ENCODE measurements around the gene CHST11. TPM values are rescaled to one million over a fixed set of nuclear protein-coding genes. Genes with fewer than 3 reads are reported as not detected.

CHST11 gene
- total and polyA plus RNA-seq, 4 donors, result 0.57 to 11.1 (median 3.7) TPM

DNA sequence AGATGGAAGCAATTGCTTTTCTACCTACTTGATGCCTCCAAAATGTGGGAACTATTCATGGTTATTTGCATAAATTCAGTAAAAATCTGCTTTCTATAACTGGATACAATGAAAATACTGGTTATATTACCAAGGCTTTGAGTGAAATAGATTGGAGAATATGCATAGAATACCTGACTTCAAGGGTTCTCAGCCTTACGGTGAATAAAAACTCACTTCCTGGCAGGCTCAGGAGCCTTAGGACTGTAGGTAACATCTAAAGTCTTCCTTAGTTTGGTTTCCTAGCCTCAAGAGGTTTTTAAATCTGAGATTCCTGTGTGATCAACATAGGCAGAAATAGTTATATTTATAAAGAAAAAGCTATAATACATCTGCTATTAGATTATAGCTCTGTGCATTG lies 342.7 kb downstream of the CHST11 start:
- Histone ChIP-seq H3K4me1 (ENCODE audit: control insufficient read depth in 4 of 4, insufficient read depth in 4 of 4, low read length in 3 of 4) (peaks cover 0 to 6% (median 1%) of the 10 kb centered on the region in 4 donors), H3K9me3 (ENCODE audit: control insufficient read depth in 4 of 4, low read length in 3 of 4) (no peaks in the 10 kb centered on the region), H3K9ac (ENCODE audit: low read depth in 1 of 2, low read length in 2 of 2) (no peak overlapping the region), H3K27me3 (ENCODE audit: control insufficient read depth in 4 of 4, insufficient read depth in 4 of 4, low read length in 3 of 4) (no peaks in the 10 kb centered on the region), H3K4me3 (ENCODE audit: low read depth in 1 of 3, low read length in 3 of 3) (no peak overlapping the region), H3K27ac (ENCODE audit: low read depth in 1 of 2, low read length in 2 of 2) (no peak overlapping the region), H3K36me3 (ENCODE audit: control insufficient read depth in 4 of 4, insufficient read depth in 3 of 4, low read depth in 1 of 4, low read length in 3 of 4) (no peaks in the 10 kb centered on the region)
- WGBS, result 99% methylated on average over 1 of the region's 1 CpG
- TF ChIP-seq YY1 (IDR thresholded peaks at IDR 0.05), result no peak
- TF ChIP-seq, protein P1, sequence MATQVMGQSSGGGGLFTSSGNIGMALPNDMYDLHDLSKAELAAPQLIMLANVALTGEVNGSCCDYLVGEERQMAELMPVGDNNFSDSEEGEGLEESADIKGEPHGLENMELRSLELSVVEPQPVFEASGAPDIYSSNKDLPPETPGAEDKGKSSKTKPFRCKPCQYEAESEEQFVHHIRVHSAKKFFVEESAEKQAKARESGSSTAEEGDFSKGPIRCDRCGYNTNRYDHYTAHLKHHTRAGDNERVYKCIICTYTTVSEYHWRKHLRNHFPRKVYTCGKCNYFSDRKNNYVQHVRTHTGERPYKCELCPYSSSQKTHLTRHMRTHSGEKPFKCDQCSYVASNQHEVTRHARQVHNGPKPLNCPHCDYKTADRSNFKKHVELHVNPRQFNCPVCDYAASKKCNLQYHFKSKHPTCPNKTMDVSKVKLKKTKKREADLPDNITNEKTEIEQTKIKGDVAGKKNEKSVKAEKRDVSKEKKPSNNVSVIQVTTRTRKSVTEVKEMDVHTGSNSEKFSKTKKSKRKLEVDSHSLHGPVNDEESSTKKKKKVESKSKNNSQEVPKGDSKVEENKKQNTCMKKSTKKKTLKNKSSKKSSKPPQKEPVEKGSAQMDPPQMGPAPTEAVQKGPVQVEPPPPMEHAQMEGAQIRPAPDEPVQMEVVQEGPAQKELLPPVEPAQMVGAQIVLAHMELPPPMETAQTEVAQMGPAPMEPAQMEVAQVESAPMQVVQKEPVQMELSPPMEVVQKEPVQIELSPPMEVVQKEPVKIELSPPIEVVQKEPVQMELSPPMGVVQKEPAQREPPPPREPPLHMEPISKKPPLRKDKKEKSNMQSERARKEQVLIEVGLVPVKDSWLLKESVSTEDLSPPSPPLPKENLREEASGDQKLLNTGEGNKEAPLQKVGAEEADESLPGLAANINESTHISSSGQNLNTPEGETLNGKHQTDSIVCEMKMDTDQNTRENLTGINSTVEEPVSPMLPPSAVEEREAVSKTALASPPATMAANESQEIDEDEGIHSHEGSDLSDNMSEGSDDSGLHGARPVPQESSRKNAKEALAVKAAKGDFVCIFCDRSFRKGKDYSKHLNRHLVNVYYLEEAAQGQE (IDR thresholded peaks at IDR 0.05), result no peak
- no peak for TF ChIP-seq RAD21 (IDR thresholded peaks at IDR 0.05)
- TF ChIP-seq, protein P2, sequence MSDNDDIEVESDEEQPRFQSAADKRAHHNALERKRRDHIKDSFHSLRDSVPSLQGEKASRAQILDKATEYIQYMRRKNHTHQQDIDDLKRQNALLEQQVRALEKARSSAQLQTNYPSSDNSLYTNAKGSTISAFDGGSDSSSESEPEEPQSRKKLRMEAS (IDR thresholded peaks at IDR 0.05), result no peak
- no peak for TF ChIP-seq TAF1 (conservative IDR thresholded peaks at IDR 0.05)
- no peak for TF ChIP-seq SP1 (IDR thresholded peaks at IDR 0.05)
- no peak for TF ChIP-seq EGR1 (IDR thresholded peaks at IDR 0.05; ENCODE audit: low read depth in 2 of 2)
- TF ChIP-seq, protein P3, sequence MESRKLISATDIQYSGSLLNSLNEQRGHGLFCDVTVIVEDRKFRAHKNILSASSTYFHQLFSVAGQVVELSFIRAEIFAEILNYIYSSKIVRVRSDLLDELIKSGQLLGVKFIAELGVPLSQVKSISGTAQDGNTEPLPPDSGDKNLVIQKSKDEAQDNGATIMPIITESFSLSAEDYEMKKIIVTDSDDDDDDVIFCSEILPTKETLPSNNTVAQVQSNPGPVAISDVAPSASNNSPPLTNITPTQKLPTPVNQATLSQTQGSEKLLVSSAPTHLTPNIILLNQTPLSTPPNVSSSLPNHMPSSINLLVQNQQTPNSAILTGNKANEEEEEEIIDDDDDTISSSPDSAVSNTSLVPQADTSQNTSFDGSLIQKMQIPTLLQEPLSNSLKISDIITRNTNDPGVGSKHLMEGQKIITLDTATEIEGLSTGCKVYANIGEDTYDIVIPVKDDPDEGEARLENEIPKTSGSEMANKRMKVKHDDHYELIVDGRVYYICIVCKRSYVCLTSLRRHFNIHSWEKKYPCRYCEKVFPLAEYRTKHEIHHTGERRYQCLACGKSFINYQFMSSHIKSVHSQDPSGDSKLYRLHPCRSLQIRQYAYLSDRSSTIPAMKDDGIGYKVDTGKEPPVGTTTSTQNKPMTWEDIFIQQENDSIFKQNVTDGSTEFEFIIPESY (IDR thresholded peaks at IDR 0.05), result no peak
- no peak for DNase-seq (ENCODE audit: low spot score)

DNA sequence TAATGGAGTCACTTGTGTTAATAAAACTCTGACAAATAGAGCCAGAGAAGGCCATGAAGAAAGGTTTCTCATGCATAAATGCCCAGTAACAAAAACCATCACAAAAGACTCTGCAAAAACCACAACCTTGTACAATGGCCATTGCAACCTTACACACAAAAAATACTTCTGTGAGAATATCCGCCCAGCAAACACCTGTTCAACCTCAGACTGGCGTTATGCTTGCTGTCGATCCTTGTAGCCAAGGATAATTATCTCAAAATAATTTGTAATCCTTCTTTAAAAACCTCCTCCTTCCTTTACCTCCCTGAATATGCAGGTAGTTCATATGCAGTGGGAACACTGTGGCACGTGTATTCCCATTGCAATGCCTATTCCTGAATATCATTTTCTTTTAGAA lies 344.3 kb downstream of the CHST11 start:
- Histone ChIP-seq H3K9ac (ENCODE audit: low read depth in 1 of 2, low read length in 2 of 2) (no peak overlapping the region), H3K27ac (ENCODE audit: low read depth in 1 of 2, low read length in 2 of 2) (no peak overlapping the region), H3K4me1 (ENCODE audit: control insufficient read depth in 4 of 4, insufficient read depth in 4 of 4, low read length in 3 of 4) (peaks cover 0 to under 1% (median 0%) of the 10 kb centered on the region in 4 donors), H3K4me3 (ENCODE audit: low read depth in 1 of 3, low read length in 3 of 3) (no peak overlapping the region), H3K36me3 (ENCODE audit: control insufficient read depth in 4 of 4, insufficient read depth in 3 of 4, low read depth in 1 of 4, low read length in 3 of 4) (no peaks in the 10 kb centered on the region), H3K27me3 (ENCODE audit: control insufficient read depth in 4 of 4, insufficient read depth in 4 of 4, low read length in 3 of 4) (no peaks in the 10 kb centered on the region), H3K9me3 (ENCODE audit: control insufficient read depth in 4 of 4, low read length in 3 of 4) (no peaks in the 10 kb centered on the region)
- TF ChIP-seq FOXA2 (IDR thresholded peaks at IDR 0.05) (no peak), HNF4A (conservative IDR thresholded peaks at IDR 0.05) (no peak), RAD21 (IDR thresholded peaks at IDR 0.05) (no peak), HNF4G (IDR thresholded peaks at IDR 0.05) (no peak), FOXA1 (IDR thresholded peaks at IDR 0.05) (no peak), JUND (IDR thresholded peaks at IDR 0.05) (no peak), SP1 (IDR thresholded peaks at IDR 0.05) (no peak), NR2F2 (IDR thresholded peaks at IDR 0.05) (no peak), TAF1 (conservative IDR thresholded peaks at IDR 0.05) (no peak), YY1 (IDR thresholded peaks at IDR 0.05) (no peak), RXRA (IDR thresholded peaks at IDR 0.05) (no peak), GABPA (IDR thresholded peaks at IDR 0.05 in 1 of 2, conservative IDR thresholded peaks at IDR 0.05 in 1 of 2) (no peak)
- TF ChIP-seq, protein P4, sequence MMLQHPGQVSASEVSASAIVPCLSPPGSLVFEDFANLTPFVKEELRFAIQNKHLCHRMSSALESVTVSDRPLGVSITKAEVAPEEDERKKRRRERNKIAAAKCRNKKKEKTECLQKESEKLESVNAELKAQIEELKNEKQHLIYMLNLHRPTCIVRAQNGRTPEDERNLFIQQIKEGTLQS (IDR thresholded peaks at IDR 0.05), result no peak
- TF ChIP-seq, protein P3 (IDR thresholded peaks at IDR 0.05), result no peak
- TF ChIP-seq, protein P1 (IDR thresholded peaks at IDR 0.05), result no peak
- TF ChIP-seq, protein P5, sequence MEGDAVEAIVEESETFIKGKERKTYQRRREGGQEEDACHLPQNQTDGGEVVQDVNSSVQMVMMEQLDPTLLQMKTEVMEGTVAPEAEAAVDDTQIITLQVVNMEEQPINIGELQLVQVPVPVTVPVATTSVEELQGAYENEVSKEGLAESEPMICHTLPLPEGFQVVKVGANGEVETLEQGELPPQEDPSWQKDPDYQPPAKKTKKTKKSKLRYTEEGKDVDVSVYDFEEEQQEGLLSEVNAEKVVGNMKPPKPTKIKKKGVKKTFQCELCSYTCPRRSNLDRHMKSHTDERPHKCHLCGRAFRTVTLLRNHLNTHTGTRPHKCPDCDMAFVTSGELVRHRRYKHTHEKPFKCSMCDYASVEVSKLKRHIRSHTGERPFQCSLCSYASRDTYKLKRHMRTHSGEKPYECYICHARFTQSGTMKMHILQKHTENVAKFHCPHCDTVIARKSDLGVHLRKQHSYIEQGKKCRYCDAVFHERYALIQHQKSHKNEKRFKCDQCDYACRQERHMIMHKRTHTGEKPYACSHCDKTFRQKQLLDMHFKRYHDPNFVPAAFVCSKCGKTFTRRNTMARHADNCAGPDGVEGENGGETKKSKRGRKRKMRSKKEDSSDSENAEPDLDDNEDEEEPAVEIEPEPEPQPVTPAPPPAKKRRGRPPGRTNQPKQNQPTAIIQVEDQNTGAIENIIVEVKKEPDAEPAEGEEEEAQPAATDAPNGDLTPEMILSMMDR (IDR thresholded peaks at IDR 0.05; ENCODE audit: low read depth, low read length, missing input control), result no peak
- DNase-seq (ENCODE audit: low spot score), result no peak
- 80% methylated on average over 4 of the region's 4 CpGs for WGBS

Measured in liver (tissue), 9 donors.